ENCODE measurements around the gene PLCG2. TPM values are rescaled to one million over a fixed set of nuclear protein-coding genes. Genes with fewer than 3 reads are reported as not detected.
"Not testable (repeated sequence)": the region's sequence is repeated elsewhere in the genome, so short reads cannot be mapped to it uniquely, and the experiment has no call there.

The PLCG2 gene
- total and polyA plus RNA-seq, 12 donors, result 2.4 to 18.2 (median 6.2) TPM

- Histone ChIP-seq H3K4me1 (no peaks in the 10 kb centered on the region), H3K36me3 (no peaks in the 10 kb centered on the region), H3K9me3 (peaks cover 0 to 73% (median 25%) of the 10 kb centered on the region in 11 donors), H3K4me3 (no peak overlapping the region), H3K27me3 (no peaks in the 10 kb centered on the region), H3K27ac (no peak overlapping the region)
- no peak for TF ChIP-seq CTCF (IDR thresholded peaks at IDR 0.05)
- 26 to 48% methylated on average over 1 of the region's 1 CpG for whole genome bisulfite sequencing, 2 donors
- ATAC-seq (no peak), DNase-seq (no peak)
- intact Hi-C loops (cut with DNase I), result no loop called here
Measured at GRCh38 chr16:81975637-81976036, 196.5 kb downstream of the PLCG2 start.

- H3K36me3 ChIP-seq; ATAC-seq; H3K4me3 ChIP-seq; H3K27ac ChIP-seq; DNase-seq; intact Hi-C loops (cut with DNase I); H3K27me3 ChIP-seq; H3K4me1 ChIP-seq: not testable (repeated sequence)
- H3K9me3 ChIP-seq, result peaks cover 0 to 63% (median 13%) of the 10 kb centered on the region in 11 donors
- WGBS, 2 donors, result 86% methylated on average over 26 of the region's 26 CpGs
Measured at GRCh38 chr16:81977335-81977942, 198.3 kb downstream of the PLCG2 start.

- 83 to 87% methylated on average over 8 of the region's 8 CpGs for WGBS, 2 donors
- no peak overlapping the region for H3K27ac ChIP-seq
- H3K9me3 ChIP-seq, result no peaks in the 10 kb centered on the region
- no peak for ATAC-seq
- H3K27me3 ChIP-seq, result no peaks in the 10 kb centered on the region
- no peaks in the 10 kb centered on the region for H3K36me3 ChIP-seq
- H3K4me3 ChIP-seq, result no peak overlapping the region
- intact Hi-C loops (cut with DNase I), result no loop called here
- no peak for DNase-seq
- no peaks in the 10 kb centered on the region for H3K4me1 ChIP-seq
- no peak for TF ChIP-seq CTCF (IDR thresholded peaks at IDR 0.05)
Measured at GRCh38 chr16:81987121-81987520, 208.0 kb downstream of the PLCG2 start.

- intact Hi-C loops (cut with DNase I), result no loop called here
- H3K36me3 ChIP-seq, result no peaks in the 10 kb centered on the region
- no peak for ATAC-seq
- no peaks in the 10 kb centered on the region for H3K9me3 ChIP-seq
- no peak for DNase-seq
- H3K4me1 ChIP-seq, result no peaks in the 10 kb centered on the region
- no peak overlapping the region for H3K4me3 ChIP-seq
- TF ChIP-seq CTCF (IDR thresholded peaks at IDR 0.05), result no peak
- 83 to 85% methylated on average over 5 of the region's 5 CpGs for WGBS, 2 donors
- H3K27me3 ChIP-seq, result no peaks in the 10 kb centered on the region
- H3K27ac ChIP-seq, result no peak overlapping the region
Measured at GRCh38 chr16:81987706-81988105, 208.6 kb downstream of the PLCG2 start.

GRCh38 chr16:81992859-81993258 is 213.8 kb downstream of the PLCG2 start:
- H3K4me1 ChIP-seq, result peaks cover 0 to 12% (median 6%) of the 10 kb centered on the region in 9 donors
- no peak overlapping the region for H3K4me3 ChIP-seq
- DNase-seq, result no peak
- no peak for ATAC-seq
- H3K27me3 ChIP-seq, result no peaks in the 10 kb centered on the region
- H3K27ac ChIP-seq, result no peak overlapping the region
- intact Hi-C loops (cut with DNase I), result no loop called here
- H3K36me3 ChIP-seq, result no peaks in the 10 kb centered on the region
- WGBS, 2 donors, result 73 to 81% methylated on average over 3 of the region's 3 CpGs
- H3K9me3 ChIP-seq, result no peaks in the 10 kb centered on the region
- no peak for TF ChIP-seq CTCF (IDR thresholded peaks at IDR 0.05)

All from heart right ventricle (tissue), 16 donors.